ENCODE measurements around the gene KNOP1.

Gene KNOP1

DNA sequence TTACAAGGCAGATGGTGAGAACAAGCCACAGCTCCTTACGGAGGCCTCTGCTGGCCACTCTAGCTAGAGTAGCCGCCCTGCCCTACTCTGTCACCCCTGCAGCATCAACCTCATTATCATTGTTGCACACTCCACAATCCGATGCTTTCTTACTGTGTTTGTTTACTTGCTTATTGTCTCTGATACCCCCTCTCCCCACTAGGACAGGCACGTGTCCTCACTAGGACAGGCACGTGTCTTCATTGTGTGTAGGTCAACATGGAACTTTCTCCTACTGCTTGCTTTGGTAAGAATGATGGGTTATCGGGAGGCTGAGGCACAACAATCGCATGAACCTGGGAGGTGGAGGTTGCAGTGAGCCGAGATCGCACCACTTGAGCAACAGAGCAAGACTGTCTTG lies 63.9 kb downstream of the KNOP1 start:
- ATAC-seq, result no peak

More for the DNA sequence above, 63.9 kb downstream of the KNOP1 start:
- TF ChIP-seq, protein P1, sequence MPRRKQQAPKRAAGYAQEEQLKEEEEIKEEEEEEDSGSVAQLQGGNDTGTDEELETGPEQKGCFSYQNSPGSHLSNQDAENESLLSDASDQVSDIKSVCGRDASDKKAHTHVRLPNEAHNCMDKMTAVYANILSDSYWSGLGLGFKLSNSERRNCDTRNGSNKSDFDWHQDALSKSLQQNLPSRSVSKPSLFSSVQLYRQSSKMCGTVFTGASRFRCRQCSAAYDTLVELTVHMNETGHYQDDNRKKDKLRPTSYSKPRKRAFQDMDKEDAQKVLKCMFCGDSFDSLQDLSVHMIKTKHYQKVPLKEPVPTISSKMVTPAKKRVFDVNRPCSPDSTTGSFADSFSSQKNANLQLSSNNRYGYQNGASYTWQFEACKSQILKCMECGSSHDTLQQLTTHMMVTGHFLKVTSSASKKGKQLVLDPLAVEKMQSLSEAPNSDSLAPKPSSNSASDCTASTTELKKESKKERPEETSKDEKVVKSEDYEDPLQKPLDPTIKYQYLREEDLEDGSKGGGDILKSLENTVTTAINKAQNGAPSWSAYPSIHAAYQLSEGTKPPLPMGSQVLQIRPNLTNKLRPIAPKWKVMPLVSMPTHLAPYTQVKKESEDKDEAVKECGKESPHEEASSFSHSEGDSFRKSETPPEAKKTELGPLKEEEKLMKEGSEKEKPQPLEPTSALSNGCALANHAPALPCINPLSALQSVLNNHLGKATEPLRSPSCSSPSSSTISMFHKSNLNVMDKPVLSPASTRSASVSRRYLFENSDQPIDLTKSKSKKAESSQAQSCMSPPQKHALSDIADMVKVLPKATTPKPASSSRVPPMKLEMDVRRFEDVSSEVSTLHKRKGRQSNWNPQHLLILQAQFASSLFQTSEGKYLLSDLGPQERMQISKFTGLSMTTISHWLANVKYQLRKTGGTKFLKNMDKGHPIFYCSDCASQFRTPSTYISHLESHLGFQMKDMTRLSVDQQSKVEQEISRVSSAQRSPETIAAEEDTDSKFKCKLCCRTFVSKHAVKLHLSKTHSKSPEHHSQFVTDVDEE (CRISPR knock-in tag; IDR thresholded peaks at IDR 0.05), result no peak
- TF ChIP-seq OSR1 (CRISPR knock-in tag; IDR thresholded peaks at IDR 0.05), result no peak
- no peak for TF ChIP-seq PPARA (CRISPR knock-in tag; IDR thresholded peaks at IDR 0.05; ENCODE audit: borderline replicate concordance)
- TF ChIP-seq ZNF70 (CRISPR knock-in tag; IDR thresholded peaks at IDR 0.05), result no peak
- TF ChIP-seq ZFP3 (CRISPR knock-in tag; IDR thresholded peaks at IDR 0.05), result no peak

All from SK-N-SH treated with all-trans-retinoic acid at 6 μM for 48 hours (cell line).